Measurements from ENCODE around the gene ZNF580. TPM values are rescaled to one million over a fixed set of nuclear protein-coding genes. Genes with fewer than 3 reads are reported as not detected.

Gene ZNF580
- total and polyA plus RNA-seq, 2 of the 8 experiments (the other 6 are each of a cell fraction or from before 2014, with no cell fraction given), result 12.0 to 24.6 TPM

DNA sequence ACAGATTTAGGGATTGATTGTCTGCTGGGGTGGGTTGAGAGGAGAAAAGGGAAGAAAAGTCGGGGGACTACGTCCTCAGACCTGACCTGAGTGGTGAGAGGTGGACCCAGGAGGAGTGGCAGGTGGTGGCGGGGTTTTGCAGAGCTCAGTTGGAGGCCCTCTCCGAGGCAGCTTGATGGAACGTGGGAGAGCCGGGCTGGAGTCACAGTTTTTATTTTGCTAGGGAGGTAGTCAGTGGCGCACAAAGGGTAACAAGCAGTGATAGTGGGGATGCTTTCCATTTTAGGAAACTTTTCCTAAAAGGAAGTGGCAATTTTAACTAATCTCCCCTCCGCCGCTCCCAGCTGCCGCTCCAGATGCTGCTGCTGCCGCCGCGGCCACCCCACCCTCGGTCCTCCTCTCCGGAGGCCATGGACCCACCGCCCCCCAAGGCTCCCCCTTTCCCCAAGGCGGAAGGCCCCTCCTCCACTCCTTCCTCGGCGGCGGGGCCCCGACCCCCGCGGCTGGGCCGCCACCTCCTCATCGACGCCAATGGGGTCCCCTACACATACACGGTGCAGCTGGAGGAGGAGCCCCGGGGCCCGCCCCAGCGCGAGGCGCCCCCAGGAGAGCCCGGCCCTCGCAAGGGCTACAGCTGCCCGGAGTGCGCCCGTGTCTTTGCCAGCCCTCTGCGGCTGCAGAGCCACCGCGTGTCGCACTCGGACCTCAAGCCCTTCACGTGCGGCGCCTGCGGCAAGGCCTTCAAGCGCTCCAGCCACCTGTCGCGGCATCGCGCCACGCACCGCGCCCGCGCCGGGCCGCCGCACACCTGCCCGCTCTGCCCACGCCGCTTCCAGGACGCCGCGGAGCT lies 1.6 kb downstream of the ZNF580 start (continued):
- TF ChIP-seq, protein P1, sequence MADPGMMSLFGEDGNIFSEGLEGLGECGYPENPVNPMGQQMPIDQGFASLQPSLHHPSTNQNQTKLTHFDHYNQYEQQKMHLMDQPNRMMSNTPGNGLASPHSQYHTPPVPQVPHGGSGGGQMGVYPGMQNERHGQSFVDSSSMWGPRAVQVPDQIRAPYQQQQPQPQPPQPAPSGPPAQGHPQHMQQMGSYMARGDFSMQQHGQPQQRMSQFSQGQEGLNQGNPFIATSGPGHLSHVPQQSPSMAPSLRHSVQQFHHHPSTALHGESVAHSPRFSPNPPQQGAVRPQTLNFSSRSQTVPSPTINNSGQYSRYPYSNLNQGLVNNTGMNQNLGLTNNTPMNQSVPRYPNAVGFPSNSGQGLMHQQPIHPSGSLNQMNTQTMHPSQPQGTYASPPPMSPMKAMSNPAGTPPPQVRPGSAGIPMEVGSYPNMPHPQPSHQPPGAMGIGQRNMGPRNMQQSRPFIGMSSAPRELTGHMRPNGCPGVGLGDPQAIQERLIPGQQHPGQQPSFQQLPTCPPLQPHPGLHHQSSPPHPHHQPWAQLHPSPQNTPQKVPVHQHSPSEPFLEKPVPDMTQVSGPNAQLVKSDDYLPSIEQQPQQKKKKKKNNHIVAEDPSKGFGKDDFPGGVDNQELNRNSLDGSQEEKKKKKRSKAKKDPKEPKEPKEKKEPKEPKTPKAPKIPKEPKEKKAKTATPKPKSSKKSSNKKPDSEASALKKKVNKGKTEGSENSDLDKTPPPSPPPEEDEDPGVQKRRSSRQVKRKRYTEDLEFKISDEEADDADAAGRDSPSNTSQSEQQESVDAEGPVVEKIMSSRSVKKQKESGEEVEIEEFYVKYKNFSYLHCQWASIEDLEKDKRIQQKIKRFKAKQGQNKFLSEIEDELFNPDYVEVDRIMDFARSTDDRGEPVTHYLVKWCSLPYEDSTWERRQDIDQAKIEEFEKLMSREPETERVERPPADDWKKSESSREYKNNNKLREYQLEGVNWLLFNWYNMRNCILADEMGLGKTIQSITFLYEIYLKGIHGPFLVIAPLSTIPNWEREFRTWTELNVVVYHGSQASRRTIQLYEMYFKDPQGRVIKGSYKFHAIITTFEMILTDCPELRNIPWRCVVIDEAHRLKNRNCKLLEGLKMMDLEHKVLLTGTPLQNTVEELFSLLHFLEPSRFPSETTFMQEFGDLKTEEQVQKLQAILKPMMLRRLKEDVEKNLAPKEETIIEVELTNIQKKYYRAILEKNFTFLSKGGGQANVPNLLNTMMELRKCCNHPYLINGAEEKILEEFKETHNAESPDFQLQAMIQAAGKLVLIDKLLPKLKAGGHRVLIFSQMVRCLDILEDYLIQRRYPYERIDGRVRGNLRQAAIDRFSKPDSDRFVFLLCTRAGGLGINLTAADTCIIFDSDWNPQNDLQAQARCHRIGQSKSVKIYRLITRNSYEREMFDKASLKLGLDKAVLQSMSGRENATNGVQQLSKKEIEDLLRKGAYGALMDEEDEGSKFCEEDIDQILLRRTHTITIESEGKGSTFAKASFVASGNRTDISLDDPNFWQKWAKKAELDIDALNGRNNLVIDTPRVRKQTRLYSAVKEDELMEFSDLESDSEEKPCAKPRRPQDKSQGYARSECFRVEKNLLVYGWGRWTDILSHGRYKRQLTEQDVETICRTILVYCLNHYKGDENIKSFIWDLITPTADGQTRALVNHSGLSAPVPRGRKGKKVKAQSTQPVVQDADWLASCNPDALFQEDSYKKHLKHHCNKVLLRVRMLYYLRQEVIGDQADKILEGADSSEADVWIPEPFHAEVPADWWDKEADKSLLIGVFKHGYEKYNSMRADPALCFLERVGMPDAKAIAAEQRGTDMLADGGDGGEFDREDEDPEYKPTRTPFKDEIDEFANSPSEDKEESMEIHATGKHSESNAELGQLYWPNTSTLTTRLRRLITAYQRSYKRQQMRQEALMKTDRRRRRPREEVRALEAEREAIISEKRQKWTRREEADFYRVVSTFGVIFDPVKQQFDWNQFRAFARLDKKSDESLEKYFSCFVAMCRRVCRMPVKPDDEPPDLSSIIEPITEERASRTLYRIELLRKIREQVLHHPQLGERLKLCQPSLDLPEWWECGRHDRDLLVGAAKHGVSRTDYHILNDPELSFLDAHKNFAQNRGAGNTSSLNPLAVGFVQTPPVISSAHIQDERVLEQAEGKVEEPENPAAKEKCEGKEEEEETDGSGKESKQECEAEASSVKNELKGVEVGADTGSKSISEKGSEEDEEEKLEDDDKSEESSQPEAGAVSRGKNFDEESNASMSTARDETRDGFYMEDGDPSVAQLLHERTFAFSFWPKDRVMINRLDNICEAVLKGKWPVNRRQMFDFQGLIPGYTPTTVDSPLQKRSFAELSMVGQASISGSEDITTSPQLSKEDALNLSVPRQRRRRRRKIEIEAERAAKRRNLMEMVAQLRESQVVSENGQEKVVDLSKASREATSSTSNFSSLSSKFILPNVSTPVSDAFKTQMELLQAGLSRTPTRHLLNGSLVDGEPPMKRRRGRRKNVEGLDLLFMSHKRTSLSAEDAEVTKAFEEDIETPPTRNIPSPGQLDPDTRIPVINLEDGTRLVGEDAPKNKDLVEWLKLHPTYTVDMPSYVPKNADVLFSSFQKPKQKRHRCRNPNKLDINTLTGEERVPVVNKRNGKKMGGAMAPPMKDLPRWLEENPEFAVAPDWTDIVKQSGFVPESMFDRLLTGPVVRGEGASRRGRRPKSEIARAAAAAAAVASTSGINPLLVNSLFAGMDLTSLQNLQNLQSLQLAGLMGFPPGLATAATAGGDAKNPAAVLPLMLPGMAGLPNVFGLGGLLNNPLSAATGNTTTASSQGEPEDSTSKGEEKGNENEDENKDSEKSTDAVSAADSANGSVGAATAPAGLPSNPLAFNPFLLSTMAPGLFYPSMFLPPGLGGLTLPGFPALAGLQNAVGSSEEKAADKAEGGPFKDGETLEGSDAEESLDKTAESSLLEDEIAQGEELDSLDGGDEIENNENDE (IDR thresholded peaks at IDR 0.05; ENCODE audit: insufficient replicate concordance, low read length), result no peak
- TF ChIP-seq, protein P2, sequence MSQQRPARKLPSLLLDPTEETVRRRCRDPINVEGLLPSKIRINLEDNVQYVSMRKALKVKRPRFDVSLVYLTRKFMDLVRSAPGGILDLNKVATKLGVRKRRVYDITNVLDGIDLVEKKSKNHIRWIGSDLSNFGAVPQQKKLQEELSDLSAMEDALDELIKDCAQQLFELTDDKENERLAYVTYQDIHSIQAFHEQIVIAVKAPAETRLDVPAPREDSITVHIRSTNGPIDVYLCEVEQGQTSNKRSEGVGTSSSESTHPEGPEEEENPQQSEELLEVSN (IDR thresholded peaks at IDR 0.05), result peak; percentile 57
- TF ChIP-seq PHF8 (conservative IDR thresholded peaks at IDR 0.05; ENCODE audit: low read depth, low read length), result peak; percentile 28; the same call in 1 of the 2 replicates
- peak in 1 of 2 experiments; percentile 39; a peak in 1 of 3 replicates for TF ChIP-seq POLR2A (IDR thresholded peaks at IDR 0.05; ENCODE audit: control extremely low read depth in 1 of 2, low read depth in 2 of 2, low read length in 2 of 2)
- TF ChIP-seq, protein P3, sequence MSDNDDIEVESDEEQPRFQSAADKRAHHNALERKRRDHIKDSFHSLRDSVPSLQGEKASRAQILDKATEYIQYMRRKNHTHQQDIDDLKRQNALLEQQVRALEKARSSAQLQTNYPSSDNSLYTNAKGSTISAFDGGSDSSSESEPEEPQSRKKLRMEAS (IDR thresholded peaks at IDR 0.05), result peak; percentile 81

All from H1 (cell line).